Iris pigment epithelial cell (primary cell): ENCODE data around the gene HACD1.

ENCODE experiments used
- DNase-seq: peaks from one replicate; pipeline ENCODE4 v3.0.0-alpha.2; 2011; ENCODE audit warnings: low read depth

Gene HACD1

GRCh38 chr10:17617031-17617911, at the start of gene HACD1:
Gene HACD1, minus strand, starts transcription at chr10:17617374. Its CDS starts 35 bp downstream, at chr10:17617339.
- DNase-seq, result peak; percentile 57

GRCh38 chr10:17665747-17666146, 48.6 kb upstream of the HACD1 start:
- DNase-seq, result peak; percentile 96

GRCh38 chr10:17663450-17663849, 46.3 kb upstream of the HACD1 start:
- no peak for DNase-seq

- no peak for DNase-seq
Measured at GRCh38 chr10:17662193-17663138, 45.3 kb upstream of the HACD1 start.

GRCh38 chr10:17661510-17661909, 44.3 kb upstream of the HACD1 start:
- no peak for DNase-seq

- DNase-seq, result peak; percentile 30
Measured at GRCh38 chr10:17660921-17661320, 43.7 kb upstream of the HACD1 start.

GRCh38 chr10:17659365-17659764, 42.2 kb upstream of the HACD1 start:
- DNase-seq, result no peak

- DNase-seq, result no peak
Measured at GRCh38 chr10:17657103-17657500, 39.9 kb upstream of the HACD1 start.

- DNase-seq, result peak; percentile 70
Measured at GRCh38 chr10:17655567-17656146, 38.5 kb upstream of the HACD1 start.

- no peak for DNase-seq
Measured at GRCh38 chr10:17655009-17655408, 37.8 kb upstream of the HACD1 start.

GRCh38 chr10:17652585-17652984, 35.4 kb upstream of the HACD1 start:
- DNase-seq, result peak; percentile 46

GRCh38 chr10:17651896-17652295, 34.7 kb upstream of the HACD1 start:
- peak; percentile 30 for DNase-seq

GRCh38 chr10:17650416-17650815, 33.2 kb upstream of the HACD1 start:
- no peak for DNase-seq

GRCh38 chr10:17649836-17650235, 32.7 kb upstream of the HACD1 start:
- peak; percentile 66 for DNase-seq

- DNase-seq, result no peak
Measured at GRCh38 chr10:17649052-17649451, 31.9 kb upstream of the HACD1 start.

GRCh38 chr10:17648243-17649035, 31.3 kb upstream of the HACD1 start:
- DNase-seq, result no peak

GRCh38 chr10:17647326-17647725, 30.2 kb upstream of the HACD1 start:
- no peak for DNase-seq

GRCh38 chr10:17645621-17646345, 28.6 kb upstream of the HACD1 start:
- DNase-seq, result peak; percentile 46

- DNase-seq, result peak; percentile 61
Measured at GRCh38 chr10:17644485-17644943, 27.3 kb upstream of the HACD1 start.

- DNase-seq, result peak; percentile 94
Measured at GRCh38 chr10:17643755-17644484, 26.7 kb upstream of the HACD1 start, which contains the start of gene STAM. Gene STAM, plus strand, starts transcription at chr10:17644151. Its CDS starts 189 bp downstream, at chr10:17644340.
